ENCODE measurements around the gene DLL3.

The DLL3 gene

GRCh38 chr19:39553082-39553652, 54.4 kb downstream of the DLL3 start:
- no peak overlapping the region for H2BK5ac ChIP-seq (ENCODE audit: low read depth, low read length, poor library complexity, severe bottlenecking)
- no peak for DNase-seq
- H4K8ac ChIP-seq (ENCODE audit: low read length), result no peak overlapping the region
- 72% methylated on average over 7 of the region's 7 CpGs for WGBS
- no peak overlapping the region for H3K9ac ChIP-seq (ENCODE audit: low read length)
- H4K91ac ChIP-seq (ENCODE audit: low read length), result no peak overlapping the region
- H2BK12ac ChIP-seq (ENCODE audit: low read length in 2 of 2), result no peak overlapping the region
- H2BK15ac ChIP-seq (ENCODE audit: low read depth, poor library complexity, severe bottlenecking), result no peak overlapping the region
- H3K4me2 ChIP-seq (ENCODE audit: low read length, poor library complexity, severe bottlenecking), result no peak overlapping the region
- H2BK120ac ChIP-seq (ENCODE audit: low read depth, low read length), result no peak overlapping the region
- H3K23ac ChIP-seq (ENCODE audit: low read length in 2 of 2), result no peak overlapping the region
- no peak overlapping the region for H2AK5ac ChIP-seq (ENCODE audit: low read length, severe bottlenecking)
- no peaks in the 10 kb centered on the region for H3K9me3 ChIP-seq (ENCODE audit: control insufficient read depth, low read length)
- H3K14ac ChIP-seq (ENCODE audit: low read length in 2 of 2), result no peak overlapping the region
- H3K27me3 ChIP-seq (ENCODE audit: control insufficient read depth in 1 of 2, insufficient read depth in 1 of 2, low read length in 2 of 2), result peaks cover 20 to 21% of the 10 kb centered on the region in 2 experiments
- no peak overlapping the region for H3K18ac ChIP-seq (ENCODE audit: low read depth in 1 of 2, low read length in 2 of 2)
- H3K36me3 ChIP-seq (ENCODE audit: control insufficient read depth in 1 of 2, insufficient read depth in 2 of 2, low read depth in 1 of 2, low read length in 2 of 2), result no peaks in the 10 kb centered on the region
- H3K27ac ChIP-seq (ENCODE audit: low read length, poor library complexity, severe bottlenecking), result no peak overlapping the region
- no peaks in the 10 kb centered on the region for H3K4me1 ChIP-seq (ENCODE audit: control insufficient read depth, insufficient read depth, low read depth, low read length)
- no peak overlapping the region for H2AFZ ChIP-seq (ENCODE audit: low read depth, low read length)
- H3K79me1 ChIP-seq (replicated peaks; ENCODE audit: low read length, poor library complexity, severe bottlenecking), result no peaks in the 10 kb centered on the region
- no peak overlapping the region for H3K4me3 ChIP-seq (ENCODE audit: insufficient read depth in 1 of 2, low read depth in 1 of 2, low read length in 2 of 2)
- no peak overlapping the region for H3K4ac ChIP-seq (ENCODE audit: low read depth in 1 of 2, low read length in 2 of 2)

- Histone ChIP-seq H2AFZ (ENCODE audit: low read depth, low read length) (no peak overlapping the region), H4K91ac (ENCODE audit: low read length) (no peak overlapping the region), H2BK120ac (ENCODE audit: low read depth, low read length) (no peak overlapping the region), H2BK15ac (ENCODE audit: low read depth, poor library complexity, severe bottlenecking) (no peak overlapping the region), H2BK12ac (ENCODE audit: low read length in 2 of 2) (no peak overlapping the region), H3K18ac (ENCODE audit: low read depth in 1 of 2, low read length in 2 of 2) (no peak overlapping the region), H3K27me3 (ENCODE audit: control insufficient read depth in 1 of 2, insufficient read depth in 1 of 2, low read length in 2 of 2) (peaks cover 19 to 26% of the 10 kb centered on the region in 2 experiments), H3K36me3 (ENCODE audit: control insufficient read depth in 1 of 2, insufficient read depth in 2 of 2, low read depth in 1 of 2, low read length in 2 of 2) (no peaks in the 10 kb centered on the region), H3K4me2 (ENCODE audit: low read length, poor library complexity, severe bottlenecking) (no peak overlapping the region), H3K9ac (ENCODE audit: low read length) (no peak overlapping the region), H3K4me1 (ENCODE audit: control insufficient read depth, insufficient read depth, low read depth, low read length) (no peaks in the 10 kb centered on the region), H3K4me3 (ENCODE audit: insufficient read depth in 1 of 2, low read depth in 1 of 2, low read length in 2 of 2) (no peak overlapping the region), H2AK5ac (ENCODE audit: low read length, severe bottlenecking) (no peak overlapping the region), H3K14ac (ENCODE audit: low read length in 2 of 2) (no peak overlapping the region), H3K79me1 (replicated peaks; ENCODE audit: low read length, poor library complexity, severe bottlenecking) (no peaks in the 10 kb centered on the region), H3K9me3 (ENCODE audit: control insufficient read depth, low read length) (no peaks in the 10 kb centered on the region), H2BK5ac (ENCODE audit: low read depth, low read length, poor library complexity, severe bottlenecking) (no peak overlapping the region), H3K23ac (ENCODE audit: low read length in 2 of 2) (no peak overlapping the region), H3K27ac (ENCODE audit: low read length, poor library complexity, severe bottlenecking) (no peak overlapping the region), H3K4ac (ENCODE audit: low read depth in 1 of 2, low read length in 2 of 2) (no peak overlapping the region), H4K8ac (ENCODE audit: low read length) (no peak overlapping the region)
- DNase-seq, result no peak
- WGBS, result 55% methylated on average over 4 of the region's 4 CpGs
Observed at GRCh38 chr19:39554701-39555311, 56.1 kb downstream of the DLL3 start.

GRCh38 chr19:39555883-39556282, 57.1 kb downstream of the DLL3 start:
- DNase-seq, result no peak
- H3K79me1 ChIP-seq (replicated peaks; ENCODE audit: low read length, poor library complexity, severe bottlenecking), result no peaks in the 10 kb centered on the region
- no peak overlapping the region for H2BK5ac ChIP-seq (ENCODE audit: low read depth, low read length, poor library complexity, severe bottlenecking)
- H4K8ac ChIP-seq (ENCODE audit: low read length), result no peak overlapping the region
- WGBS, result 33% methylated on average over 1 of the region's 1 CpG
- no peaks in the 10 kb centered on the region for H3K36me3 ChIP-seq (ENCODE audit: control insufficient read depth in 1 of 2, insufficient read depth in 2 of 2, low read depth in 1 of 2, low read length in 2 of 2)
- H2AFZ ChIP-seq (ENCODE audit: low read depth, low read length), result no peak overlapping the region
- no peak overlapping the region for H3K4ac ChIP-seq (ENCODE audit: low read depth in 1 of 2, low read length in 2 of 2)
- peaks cover 16 to 26% of the 10 kb centered on the region in 2 experiments for H3K27me3 ChIP-seq (ENCODE audit: control insufficient read depth in 1 of 2, insufficient read depth in 1 of 2, low read length in 2 of 2)
- H3K23ac ChIP-seq (ENCODE audit: low read length in 2 of 2), result no peak overlapping the region
- no peaks in the 10 kb centered on the region for H3K9me3 ChIP-seq (ENCODE audit: control insufficient read depth, low read length)
- no peak overlapping the region for H3K4me3 ChIP-seq (ENCODE audit: insufficient read depth in 1 of 2, low read depth in 1 of 2, low read length in 2 of 2)
- no peak overlapping the region for H2AK5ac ChIP-seq (ENCODE audit: low read length, severe bottlenecking)
- no peak overlapping the region for H3K9ac ChIP-seq (ENCODE audit: low read length)
- H3K27ac ChIP-seq (ENCODE audit: low read length, poor library complexity, severe bottlenecking), result no peak overlapping the region
- H2BK120ac ChIP-seq (ENCODE audit: low read depth, low read length), result no peak overlapping the region
- no peak overlapping the region for H3K4me2 ChIP-seq (ENCODE audit: low read length, poor library complexity, severe bottlenecking)
- H2BK15ac ChIP-seq (ENCODE audit: low read depth, poor library complexity, severe bottlenecking), result no peak overlapping the region
- no peak overlapping the region for H4K91ac ChIP-seq (ENCODE audit: low read length)
- H3K14ac ChIP-seq (ENCODE audit: low read length in 2 of 2), result no peak overlapping the region
- no peak overlapping the region for H2BK12ac ChIP-seq (ENCODE audit: low read length in 2 of 2)
- no peaks in the 10 kb centered on the region for H3K4me1 ChIP-seq (ENCODE audit: control insufficient read depth, insufficient read depth, low read depth, low read length)
- no peak overlapping the region for H3K18ac ChIP-seq (ENCODE audit: low read depth in 1 of 2, low read length in 2 of 2)

Measured in mesenchymal stem cell (in vitro differentiated cells and primary cell).